ENCODE data around the gene HOXB7.

HOXB7 gene

GRCh38 chr17:48637323-48638260 lies 26.8 kb upstream of the HOXB7 start:
- DNase-seq (ENCODE audit: low read depth, low spot score): no peak
- no peak overlapping the region for H3K4me3 ChIP-seq (ENCODE audit: low read length)

GRCh38 chr17:48636177-48637018 lies 25.6 kb upstream of the HOXB7 start:
- DNase-seq (ENCODE audit: low read depth, low spot score): peak; percentile 65
- H3K4me3 ChIP-seq (ENCODE audit: low read length): no peak overlapping the region

- no peak for DNase-seq (ENCODE audit: low read depth, low spot score)
- no peak overlapping the region for H3K4me3 ChIP-seq (ENCODE audit: low read length)
Measured at GRCh38 chr17:48634493-48635208, 23.8 kb upstream of the HOXB7 start.

GRCh38 chr17:48633266-48633677 lies 22.5 kb upstream of the HOXB7 start:
- no peak for DNase-seq (ENCODE audit: low read depth, low spot score)
- no peak overlapping the region for H3K4me3 ChIP-seq (ENCODE audit: low read length)

- no peak for DNase-seq (ENCODE audit: low read depth, low spot score)
- H3K4me3 ChIP-seq (ENCODE audit: low read length): no peak overlapping the region
Measured at GRCh38 chr17:48632579-48633265, 21.9 kb upstream of the HOXB7 start.

GRCh38 chr17:48631693-48632578 lies 21.1 kb upstream of the HOXB7 start:
- no peak for DNase-seq (ENCODE audit: low read depth, low spot score)
- no peak overlapping the region for H3K4me3 ChIP-seq (ENCODE audit: low read length)

- no peak overlapping the region for H3K4me3 ChIP-seq (ENCODE audit: low read length)
- DNase-seq (ENCODE audit: low read depth, low spot score): no peak
Measured at GRCh38 chr17:48630925-48631692, 20.3 kb upstream of the HOXB7 start.

GRCh38 chr17:48630009-48630924 lies 19.4 kb upstream of the HOXB7 start:
- no peak overlapping the region for H3K4me3 ChIP-seq (ENCODE audit: low read length)
- DNase-seq (ENCODE audit: low read depth, low spot score): no peak

- no peak overlapping the region for H3K4me3 ChIP-seq (ENCODE audit: low read length)
- DNase-seq (ENCODE audit: low read depth, low spot score): no peak
Measured at GRCh38 chr17:48629411-48629759, 18.6 kb upstream of the HOXB7 start.

- no peak overlapping the region for H3K4me3 ChIP-seq (ENCODE audit: low read length)
- no peak for DNase-seq (ENCODE audit: low read depth, low spot score)
Measured at GRCh38 chr17:48628649-48629410, 18.0 kb upstream of the HOXB7 start.

GRCh38 chr17:48627623-48628521 lies 17.1 kb upstream of the HOXB7 start:
- no peak overlapping the region for H3K4me3 ChIP-seq (ENCODE audit: low read length)

GRCh38 chr17:48627118-48627597 lies 16.3 kb upstream of the HOXB7 start:
- DNase-seq (ENCODE audit: low read depth, low spot score): no peak
- H3K4me3 ChIP-seq (ENCODE audit: low read length): no peak overlapping the region

More at GRCh38 chr17:48627623-48628521, 17.1 kb upstream of the HOXB7 start:
- no peak for DNase-seq (ENCODE audit: low read depth, low spot score)

GRCh38 chr17:48626245-48627117 lies 15.7 kb upstream of the HOXB7 start, which contains the start of gene HOXB9:
HOXB9 (minus strand) TSS chr17:48626358; CDS start chr17:48626269, 89 bp downstream.
- peak within 1 kb of the TSS; percentile 37 for H3K4me3 ChIP-seq (ENCODE audit: low read length)
- DNase-seq (ENCODE audit: low read depth, low spot score): no peak

All from Jurkat, Clone E6-1 (cell line).